HEK293 (cell line): Measurements from ENCODE around the gene CREG2.

Experiments used
- CTCF ChIA-PET: fragments of 350-600 bp; formaldehyde crosslinking; extraction: SDS; loops from one replicate; lab custom pipeline; 2021; ENCODE audit warnings: antibody characterized with exemption; lab: Yijun Ruan, JAX
- POLR2A ChIA-PET: fragments of 300-600 bp; formaldehyde crosslinking; extraction: SDS; loops from one replicate; lab custom pipeline; 2020; ENCODE audit warnings: antibody characterized with exemption, inconsistent platforms; lab: Yijun Ruan, JAX
- H3K27ac ChIP-seq: fragments of 200-500 bp; sonication (Bioruptor generic); 2 replicates; pipeline ENCODE4 v1.5.1; 2014; ENCODE audit warnings: low read depth, low read length, control low read depth, inconsistent platforms; ENCODE audit errors: extremely low read depth
- H3K36me3 ChIP-seq, 2 experiments: fragments of 200-500 bp in 1 of 2; sonication (Bioruptor generic) in 1 of 2; 1 replicate in 1 of 2; 2 replicates in 1 of 2; pipeline ENCODE4 v1.5.1; 2014 to 2017; ENCODE audit warnings: inconsistent platforms in 2 of 2, low read length in 2 of 2; ENCODE audit not compliant: control insufficient read depth in 2 of 2, insufficient read depth in 1 of 2
- H3K4me1 ChIP-seq: fragments of 200-500 bp; sonication (Bioruptor generic); 2 replicates; pipeline ENCODE4 v1.5.1; 2014; ENCODE audit warnings: mild to moderate bottlenecking, low read length, inconsistent platforms; ENCODE audit not compliant: control insufficient read depth, insufficient read depth
- H3K4me3 ChIP-seq: 2 replicates; pipeline ENCODE4 v1.5.1; 2011; ENCODE audit warnings: low read depth, mild to moderate bottlenecking, control low read depth, low read length, moderate library complexity
- H3K9me3 ChIP-seq: fragments of 200-500 bp; sonication (Bioruptor generic); 2 replicates; pipeline ENCODE4 v1.5.1; 2014; ENCODE audit warnings: low read depth, low read length, inconsistent platforms; ENCODE audit not compliant: control insufficient read depth, insufficient read depth
- FEZF1 ChIP-seq: fragments of 450-650 bp; formaldehyde crosslinking; IDR thresholded peaks from 2 replicates; pipeline ENCODE4 v1.5.1; 2016; ENCODE audit warnings: missing biosample characterization, missing genetic modification characterization
- KLF9 ChIP-seq: fragments of 450-650 bp; formaldehyde crosslinking; IDR thresholded peaks from 2 replicates; pipeline ENCODE4 v1.5.1; 2016; ENCODE audit warnings: missing biosample characterization, missing genetic modification characterization, low read depth
- YY2 ChIP-seq: fragments of 450-650 bp; formaldehyde crosslinking; IDR thresholded peaks from 2 replicates; pipeline ENCODE4 v1.5.1; 2016; ENCODE audit warnings: missing biosample characterization, missing genetic modification characterization
- ZBTB8A ChIP-seq: fragments of 450-650 bp; formaldehyde crosslinking; IDR thresholded peaks from 2 replicates; pipeline ENCODE4 v1.5.1; 2016; ENCODE audit warnings: missing biosample characterization, missing genetic modification characterization
- ZNF112 ChIP-seq: fragments of 450-650 bp; formaldehyde crosslinking; IDR thresholded peaks from 2 replicates; pipeline ENCODE4 v1.5.0; 2017; ENCODE audit warnings: missing biosample characterization, missing genetic modification characterization
- ZNF19 ChIP-seq: fragments of 450-650 bp; formaldehyde crosslinking; IDR thresholded peaks from 2 replicates; pipeline ENCODE4; 2016; ENCODE audit warnings: missing biosample characterization, missing genetic modification characterization, low read depth
- ZNF2 ChIP-seq: fragments of 450-650 bp; formaldehyde crosslinking; IDR thresholded peaks from 2 replicates; pipeline ENCODE4 v1.5.1; 2016; ENCODE audit warnings: missing biosample characterization, missing genetic modification characterization
- ZNF350 ChIP-seq: fragments of 450-650 bp; formaldehyde crosslinking; IDR thresholded peaks from 2 replicates; pipeline ENCODE4 v1.5.0; 2017; ENCODE audit warnings: missing biosample characterization, mild to moderate bottlenecking, missing genetic modification characterization
- ZNF48 ChIP-seq: fragments of 450-650 bp; formaldehyde crosslinking; IDR thresholded peaks from 2 replicates; pipeline ENCODE4 v1.5.1; 2016; ENCODE audit warnings: missing biosample characterization, missing genetic modification characterization
- ZNF560 ChIP-seq: fragments of 450-650 bp; formaldehyde crosslinking; IDR thresholded peaks from 2 replicates; pipeline ENCODE4 v1.5.1; 2017; ENCODE audit warnings: missing biosample characterization, missing genetic modification characterization, borderline replicate concordance
- ZNF624 ChIP-seq: fragments of 450-650 bp; formaldehyde crosslinking; IDR thresholded peaks from 2 replicates; pipeline ENCODE4 v1.5.1; 2017; ENCODE audit warnings: missing biosample characterization, missing genetic modification characterization
- TF ChIP-seq, protein P1 (sequence below): fragments of 450-650 bp; formaldehyde crosslinking; IDR thresholded peaks from 2 replicates; pipeline ENCODE4 v1.5.0; 2017; ENCODE audit warnings: missing biosample characterization, missing genetic modification characterization, borderline replicate concordance
- TF ChIP-seq, protein P2 (sequence below): fragments of 450-650 bp; formaldehyde crosslinking; IDR thresholded peaks from 2 replicates; pipeline ENCODE4 v1.5.1; 2017; ENCODE audit warnings: missing biosample characterization, missing genetic modification characterization
- TF ChIP-seq, protein P3 (sequence below): fragments of 450-650 bp; formaldehyde crosslinking; IDR thresholded peaks from 2 replicates; pipeline ENCODE4 v1.5.1; 2017; ENCODE audit warnings: missing biosample characterization, mild to moderate bottlenecking, missing genetic modification characterization, moderate library complexity

The CREG2 gene

DNA sequence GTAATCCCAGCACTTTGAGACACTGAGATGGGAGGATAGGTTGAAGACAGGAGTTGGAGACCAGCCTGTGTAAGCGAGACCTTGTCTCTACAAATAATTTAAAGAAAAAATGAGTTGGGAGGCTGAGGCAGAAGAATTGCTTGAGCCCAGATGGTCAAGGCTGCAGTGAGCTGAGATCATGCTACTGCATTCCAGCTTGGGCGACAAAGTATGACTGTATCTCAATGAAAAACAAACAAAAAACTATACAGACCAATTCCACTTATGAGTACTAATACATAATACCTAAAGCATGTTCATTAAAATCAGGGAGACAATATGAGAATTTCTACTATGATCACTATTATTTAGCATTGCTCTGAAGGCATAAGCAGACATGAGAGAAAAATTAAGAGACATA, 91.4 kb downstream of the CREG2 start:
- POLR2A ChIA-PET = interaction anchor here (0.6 to 1.7 kb wide), 2 partner anchors 13 to 144 kb away, joined by 3 to 5 read pairs; partner anchors contain the start of gene RNF149
- CTCF ChIA-PET = interaction anchor here (1.0 kb wide), 1 partner anchor 46 kb away, joined by 4 read pairs; no protein-coding TSS in a partner anchor
- Histone ChIP-seq H3K9me3 (no peaks in the 10 kb centered on the region), H3K27ac (no peak overlapping the region), H3K36me3 (peaks cover 10 to 27% of the 10 kb centered on the region in 2 experiments; a peak in 2 of 3 replicates), H3K4me1 (no peaks in the 10 kb centered on the region), H3K4me3 (no peak overlapping the region)
- no peak for TF ChIP-seq ZNF560
- TF ChIP-seq ZNF48 (tag by site-specific recombination) = no peak
- TF ChIP-seq, protein P1, sequence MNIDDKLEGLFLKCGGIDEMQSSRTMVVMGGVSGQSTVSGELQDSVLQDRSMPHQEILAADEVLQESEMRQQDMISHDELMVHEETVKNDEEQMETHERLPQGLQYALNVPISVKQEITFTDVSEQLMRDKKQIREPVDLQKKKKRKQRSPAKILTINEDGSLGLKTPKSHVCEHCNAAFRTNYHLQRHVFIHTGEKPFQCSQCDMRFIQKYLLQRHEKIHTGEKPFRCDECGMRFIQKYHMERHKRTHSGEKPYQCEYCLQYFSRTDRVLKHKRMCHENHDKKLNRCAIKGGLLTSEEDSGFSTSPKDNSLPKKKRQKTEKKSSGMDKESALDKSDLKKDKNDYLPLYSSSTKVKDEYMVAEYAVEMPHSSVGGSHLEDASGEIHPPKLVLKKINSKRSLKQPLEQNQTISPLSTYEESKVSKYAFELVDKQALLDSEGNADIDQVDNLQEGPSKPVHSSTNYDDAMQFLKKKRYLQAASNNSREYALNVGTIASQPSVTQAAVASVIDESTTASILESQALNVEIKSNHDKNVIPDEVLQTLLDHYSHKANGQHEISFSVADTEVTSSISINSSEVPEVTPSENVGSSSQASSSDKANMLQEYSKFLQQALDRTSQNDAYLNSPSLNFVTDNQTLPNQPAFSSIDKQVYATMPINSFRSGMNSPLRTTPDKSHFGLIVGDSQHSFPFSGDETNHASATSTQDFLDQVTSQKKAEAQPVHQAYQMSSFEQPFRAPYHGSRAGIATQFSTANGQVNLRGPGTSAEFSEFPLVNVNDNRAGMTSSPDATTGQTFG (tag by site-specific recombination) = no peak
- TF ChIP-seq, protein P2, sequence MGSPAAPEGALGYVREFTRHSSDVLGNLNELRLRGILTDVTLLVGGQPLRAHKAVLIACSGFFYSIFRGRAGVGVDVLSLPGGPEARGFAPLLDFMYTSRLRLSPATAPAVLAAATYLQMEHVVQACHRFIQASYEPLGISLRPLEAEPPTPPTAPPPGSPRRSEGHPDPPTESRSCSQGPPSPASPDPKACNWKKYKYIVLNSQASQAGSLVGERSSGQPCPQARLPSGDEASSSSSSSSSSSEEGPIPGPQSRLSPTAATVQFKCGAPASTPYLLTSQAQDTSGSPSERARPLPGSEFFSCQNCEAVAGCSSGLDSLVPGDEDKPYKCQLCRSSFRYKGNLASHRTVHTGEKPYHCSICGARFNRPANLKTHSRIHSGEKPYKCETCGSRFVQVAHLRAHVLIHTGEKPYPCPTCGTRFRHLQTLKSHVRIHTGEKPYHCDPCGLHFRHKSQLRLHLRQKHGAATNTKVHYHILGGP (tag by site-specific recombination) = no peak
- TF ChIP-seq, protein P3, sequence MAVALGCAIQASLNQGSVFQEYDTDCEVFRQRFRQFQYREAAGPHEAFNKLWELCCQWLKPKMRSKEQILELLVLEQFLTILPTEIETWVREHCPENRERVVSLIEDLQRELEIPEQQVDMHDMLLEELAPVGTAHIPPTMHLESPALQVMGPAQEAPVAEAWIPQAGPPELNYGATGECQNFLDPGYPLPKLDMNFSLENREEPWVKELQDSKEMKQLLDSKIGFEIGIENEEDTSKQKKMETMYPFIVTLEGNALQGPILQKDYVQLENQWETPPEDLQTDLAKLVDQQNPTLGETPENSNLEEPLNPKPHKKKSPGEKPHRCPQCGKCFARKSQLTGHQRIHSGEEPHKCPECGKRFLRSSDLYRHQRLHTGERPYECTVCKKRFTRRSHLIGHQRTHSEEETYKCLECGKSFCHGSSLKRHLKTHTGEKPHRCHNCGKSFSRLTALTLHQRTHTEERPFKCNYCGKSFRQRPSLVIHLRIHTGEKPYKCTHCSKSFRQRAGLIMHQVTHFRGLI (tag by site-specific recombination) = no peak
- no peak for TF ChIP-seq ZNF350 (tag by site-specific recombination)
- TF ChIP-seq KLF9 (tag by site-specific recombination) = no peak
- TF ChIP-seq YY2 = no peak
- TF ChIP-seq ZNF2 (tag by site-specific recombination) = no peak
- TF ChIP-seq ZNF19 (tag by site-specific recombination) = no peak
- no peak for TF ChIP-seq ZNF112 (tag by site-specific recombination)
- TF ChIP-seq ZBTB8A = no peak
- no peak for TF ChIP-seq FEZF1 (tag by site-specific recombination)
- no peak for TF ChIP-seq ZNF624 (tag by site-specific recombination)
